ENCODE measurements around the gene WNT2. TPM values are rescaled to one million over a fixed set of nuclear protein-coding genes. Genes with fewer than 3 reads are reported as not detected.
"Not testable (repeated sequence)": the region's sequence is repeated elsewhere in the genome, so short reads cannot be mapped to it uniquely, and the experiment has no call there.

WNT2 gene
- total RNA-seq, 1 donor, result under 0.01 TPM

DNA sequence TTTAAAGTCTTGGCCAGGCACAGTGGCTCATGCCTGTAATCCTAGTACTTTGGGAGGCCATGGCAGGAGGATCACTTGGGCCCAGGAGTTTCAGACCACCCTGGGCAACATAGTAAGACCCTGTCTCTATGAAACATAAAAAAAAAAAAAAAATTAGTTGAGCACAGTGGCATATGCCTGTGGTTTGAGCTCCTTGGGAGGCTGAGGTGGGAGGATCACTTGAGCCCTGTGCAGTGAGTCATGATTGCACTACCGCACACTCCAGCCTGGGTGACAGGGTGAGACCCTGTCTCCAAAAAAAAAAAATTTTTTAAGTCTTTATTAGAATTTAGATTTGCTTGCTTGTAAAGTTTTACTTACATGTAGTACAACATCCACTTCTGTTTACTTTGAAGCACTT is 14.0 kb downstream of the WNT2 start:
- Histone ChIP-seq H3K27me3 (ENCODE audit: insufficient read depth, low read length) (peaks cover 3% of the 10 kb centered on the region), H3K9me3 (ENCODE audit: low read depth, low read length) (no peaks in the 10 kb centered on the region), H2AFZ (ENCODE audit: low read length) (no peak overlapping the region), H4K20me1 (ENCODE audit: insufficient read depth, low read length) (no peaks in the 10 kb centered on the region), H3K4me2 (ENCODE audit: insufficient read depth, low read length) (no peak overlapping the region), H3K79me2 (ENCODE audit: insufficient read depth, low read length) (no peaks in the 10 kb centered on the region), H3K36me3 (ENCODE audit: insufficient read depth, low read length) (no peaks in the 10 kb centered on the region), H3K27ac (ENCODE audit: low read depth, low read length) (no peak overlapping the region), H3K4me1 (ENCODE audit: insufficient read depth, low read length) (no peaks in the 10 kb centered on the region), H3K4me3 (ENCODE audit: insufficient read depth, low read length) (no peak overlapping the region)
- TF ChIP-seq, protein P1, sequence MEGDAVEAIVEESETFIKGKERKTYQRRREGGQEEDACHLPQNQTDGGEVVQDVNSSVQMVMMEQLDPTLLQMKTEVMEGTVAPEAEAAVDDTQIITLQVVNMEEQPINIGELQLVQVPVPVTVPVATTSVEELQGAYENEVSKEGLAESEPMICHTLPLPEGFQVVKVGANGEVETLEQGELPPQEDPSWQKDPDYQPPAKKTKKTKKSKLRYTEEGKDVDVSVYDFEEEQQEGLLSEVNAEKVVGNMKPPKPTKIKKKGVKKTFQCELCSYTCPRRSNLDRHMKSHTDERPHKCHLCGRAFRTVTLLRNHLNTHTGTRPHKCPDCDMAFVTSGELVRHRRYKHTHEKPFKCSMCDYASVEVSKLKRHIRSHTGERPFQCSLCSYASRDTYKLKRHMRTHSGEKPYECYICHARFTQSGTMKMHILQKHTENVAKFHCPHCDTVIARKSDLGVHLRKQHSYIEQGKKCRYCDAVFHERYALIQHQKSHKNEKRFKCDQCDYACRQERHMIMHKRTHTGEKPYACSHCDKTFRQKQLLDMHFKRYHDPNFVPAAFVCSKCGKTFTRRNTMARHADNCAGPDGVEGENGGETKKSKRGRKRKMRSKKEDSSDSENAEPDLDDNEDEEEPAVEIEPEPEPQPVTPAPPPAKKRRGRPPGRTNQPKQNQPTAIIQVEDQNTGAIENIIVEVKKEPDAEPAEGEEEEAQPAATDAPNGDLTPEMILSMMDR (IDR thresholded peaks at IDR 0.05; ENCODE audit: extremely low read depth, low read depth, low read length), result no peak
- no peak for DNase-seq (ENCODE audit: insufficient read length, low spot score, missing footprints)

DNA sequence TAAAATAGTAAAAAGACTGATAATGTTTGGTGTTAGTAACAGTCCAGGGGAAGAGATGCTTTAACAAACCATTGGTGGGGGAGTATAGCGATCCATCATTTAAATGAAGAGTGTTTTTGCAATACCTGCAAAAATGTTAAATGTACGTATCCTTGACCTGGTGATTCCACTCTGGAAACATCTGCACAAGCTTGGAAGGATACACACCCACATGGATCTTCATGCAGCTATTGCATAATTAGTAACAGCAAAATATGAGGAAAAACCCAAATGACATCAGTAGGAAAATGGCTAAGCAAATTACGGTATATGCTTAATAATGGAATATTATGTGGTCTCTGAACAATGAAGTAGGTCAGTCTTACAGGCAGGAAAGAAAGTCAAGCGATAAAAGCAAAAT is 20.5 kb downstream of the WNT2 start:
- Histone ChIP-seq H3K4me3 (ENCODE audit: insufficient read depth, low read length) (no peak overlapping the region), H3K36me3 (ENCODE audit: insufficient read depth, low read length) (no peaks in the 10 kb centered on the region), H3K9me3 (ENCODE audit: low read depth, low read length) (no peaks in the 10 kb centered on the region), H4K20me1 (ENCODE audit: insufficient read depth, low read length) (no peaks in the 10 kb centered on the region), H3K4me1 (ENCODE audit: insufficient read depth, low read length) (no peaks in the 10 kb centered on the region), H3K27ac (ENCODE audit: low read depth, low read length) (no peak overlapping the region), H3K27me3 (ENCODE audit: insufficient read depth, low read length) (no peaks in the 10 kb centered on the region), H2AFZ (ENCODE audit: low read length) (no peak overlapping the region), H3K79me2 (ENCODE audit: insufficient read depth, low read length) (no peaks in the 10 kb centered on the region), H3K4me2 (ENCODE audit: insufficient read depth, low read length) (no peak overlapping the region)
- DNase-seq (ENCODE audit: insufficient read length, low spot score, missing footprints), result no peak
- TF ChIP-seq, protein P1 (IDR thresholded peaks at IDR 0.05; ENCODE audit: extremely low read depth, low read depth, low read length), result no peak

DNA sequence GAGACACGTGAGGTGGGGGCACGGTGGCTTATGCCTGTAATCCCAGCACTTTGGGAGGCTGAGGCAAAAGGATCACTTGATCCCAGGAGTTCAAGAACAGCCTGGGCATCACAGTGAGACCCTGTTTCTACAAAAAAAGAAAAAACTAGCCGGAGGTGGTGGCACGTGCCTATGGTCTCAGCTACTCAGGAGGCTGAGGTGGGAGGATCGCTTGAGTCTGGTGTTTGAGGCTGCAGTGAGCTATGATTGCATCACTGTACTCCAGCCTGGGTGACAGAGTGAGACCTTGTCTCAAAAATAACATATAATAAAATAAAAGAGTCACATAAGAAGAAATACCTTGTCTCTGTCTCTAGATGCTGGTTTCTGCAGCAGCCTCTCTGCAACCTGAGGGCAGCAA is 22.4 kb downstream of the WNT2 start:
- not testable (repeated sequence) for H3K4me1 ChIP-seq (ENCODE audit: insufficient read depth, low read length); H3K4me3 ChIP-seq (ENCODE audit: insufficient read depth, low read length); H2AFZ ChIP-seq (ENCODE audit: low read length)

DNA sequence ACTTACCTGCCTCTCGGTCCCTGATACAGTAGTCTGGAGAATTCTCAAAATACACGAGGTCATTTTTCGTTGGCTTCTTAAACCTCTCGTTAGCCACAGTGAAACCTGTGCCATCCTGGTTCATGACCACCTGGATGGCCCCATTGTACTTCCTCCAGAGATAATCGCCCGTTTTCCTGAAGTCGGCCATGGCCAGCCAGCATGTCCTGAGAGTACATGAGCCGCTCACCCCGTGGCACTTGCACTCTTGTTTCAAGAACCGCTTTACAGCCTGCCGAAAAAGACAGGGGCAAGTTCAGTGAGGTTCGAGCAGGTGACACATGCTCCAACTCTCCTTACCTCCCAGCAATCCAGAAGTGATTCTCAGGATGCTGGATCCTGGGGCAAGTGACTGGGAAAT is 25.3 kb downstream of the WNT2 start:
- Histone ChIP-seq H3K9me3 (ENCODE audit: low read depth, low read length) (no peaks in the 10 kb centered on the region), H3K4me3 (ENCODE audit: insufficient read depth, low read length) (no peak overlapping the region), H3K4me2 (ENCODE audit: insufficient read depth, low read length) (no peak overlapping the region), H3K4me1 (ENCODE audit: insufficient read depth, low read length) (no peaks in the 10 kb centered on the region), H3K27me3 (ENCODE audit: insufficient read depth, low read length) (peaks cover 3% of the 10 kb centered on the region), H3K36me3 (ENCODE audit: insufficient read depth, low read length) (no peaks in the 10 kb centered on the region), H2AFZ (ENCODE audit: low read length) (no peak overlapping the region), H4K20me1 (ENCODE audit: insufficient read depth, low read length) (no peaks in the 10 kb centered on the region), H3K27ac (ENCODE audit: low read depth, low read length) (no peak overlapping the region), H3K79me2 (ENCODE audit: insufficient read depth, low read length) (no peaks in the 10 kb centered on the region)
- TF ChIP-seq, protein P1 (IDR thresholded peaks at IDR 0.05; ENCODE audit: extremely low read depth, low read depth, low read length), result no peak
- no peak for DNase-seq (ENCODE audit: insufficient read length, low spot score, missing footprints)

More for the DNA sequence above, 22.4 kb downstream of the WNT2 start:
- not testable (repeated sequence) for H3K4me2 ChIP-seq (ENCODE audit: insufficient read depth, low read length); H3K9me3 ChIP-seq (ENCODE audit: low read depth, low read length); H3K79me2 ChIP-seq (ENCODE audit: insufficient read depth, low read length); H3K27me3 ChIP-seq (ENCODE audit: insufficient read depth, low read length); DNase-seq (ENCODE audit: insufficient read length, low spot score, missing footprints); H3K27ac ChIP-seq (ENCODE audit: low read depth, low read length); H4K20me1 ChIP-seq (ENCODE audit: insufficient read depth, low read length); H3K36me3 ChIP-seq (ENCODE audit: insufficient read depth, low read length)
